Measurements from ENCODE around the gene MYF6. TPM values are rescaled to one million over a fixed set of nuclear protein-coding genes. Genes with fewer than 3 reads are reported as not detected.
A peak's percentile ranks its signal among the peaks of the same experiment; 100 is the strongest.

MYF6 gene
- total and polyA plus RNA-seq, 2 experiments from 2014 or later, result 0.30 TPM; not detected in 1

DNA sequence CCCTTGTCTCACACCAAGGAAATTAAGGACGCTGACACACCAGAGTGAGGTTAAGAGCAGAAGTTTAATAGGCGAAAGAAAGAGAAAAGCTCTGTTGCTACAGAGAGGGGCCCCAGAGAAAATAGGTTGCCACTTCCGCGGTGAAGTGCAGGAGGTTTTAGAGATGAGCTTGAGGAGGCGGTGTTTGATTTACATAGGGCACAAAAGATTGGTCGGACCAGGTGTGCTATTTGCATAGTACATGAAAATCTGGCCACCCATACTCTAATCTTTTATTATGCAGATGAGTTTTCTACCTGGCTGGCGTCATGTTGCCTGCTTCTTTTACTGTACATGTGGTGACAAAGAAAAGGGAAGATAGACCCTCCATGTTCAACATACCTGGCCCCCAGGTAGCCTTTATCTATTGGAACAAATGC is 23.3 kb upstream of the MYF6 start:
- H3K4me3 ChIP-seq, result no peak overlapping the region
- H3K27me3 ChIP-seq, result no peaks in the 10 kb centered on the region
- H2AFZ ChIP-seq, result peak overlapping the region; percentile 28
- no peak overlapping the region for H3K27ac ChIP-seq
- no peaks in the 10 kb centered on the region for H3K9me3 ChIP-seq (ENCODE audit: low read depth)
- WGBS (ENCODE audit: low lambda C conversion rate, missing lambda C conversion rate), result 24% methylated on average over 7 of the region's 7 CpGs
- H4K20me1 ChIP-seq (ENCODE audit: insufficient read depth, poor library complexity, severe bottlenecking), result no peaks in the 10 kb centered on the region
- TF ChIP-seq EZH2 (IDR thresholded peaks at IDR 0.05; ENCODE audit: borderline replicate concordance) (no peak), CTCF (IDR thresholded peaks at IDR 0.05; ENCODE audit: poor library complexity) (no peak), EZH2phosphoT487 (IDR thresholded peaks at IDR 0.05; ENCODE audit: low read depth, severe bottlenecking, unreplicated experiment) (no peak)
- H3K36me3 ChIP-seq (replicated peaks; ENCODE audit: insufficient read depth, low read depth), result no peaks in the 10 kb centered on the region
- no peaks in the 10 kb centered on the region for H3K4me1 ChIP-seq (ENCODE audit: insufficient read depth)
- no peaks in the 10 kb centered on the region for H3K79me2 ChIP-seq
- no peaks in the 10 kb centered on the region for H3K9me2 ChIP-seq (replicated peaks; ENCODE audit: insufficient read depth)
- H3K4me2 ChIP-seq, result peak overlapping the region; percentile 62
- DNase-seq (ENCODE audit: low spot score), result peak; percentile 26

DNA sequence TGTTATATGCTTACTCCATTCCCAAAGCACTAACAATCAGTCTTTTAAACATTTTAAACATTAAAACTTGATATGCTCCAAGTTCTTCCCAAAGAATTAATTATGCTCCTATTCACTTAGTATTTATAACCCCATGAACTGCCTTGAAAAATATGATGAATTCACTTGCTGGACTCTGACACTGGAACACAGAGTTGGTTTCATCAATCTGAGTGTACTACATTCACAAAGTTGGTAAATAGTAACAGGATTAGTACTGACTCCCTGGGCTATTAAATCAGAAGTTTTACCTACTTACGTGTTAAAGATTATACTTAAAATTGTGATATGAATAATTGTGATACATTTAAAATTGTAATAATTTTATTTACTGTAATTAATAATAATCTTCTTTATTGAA is 17.3 kb upstream of the MYF6 start:
- no peaks in the 10 kb centered on the region for H3K79me2 ChIP-seq

DNA sequence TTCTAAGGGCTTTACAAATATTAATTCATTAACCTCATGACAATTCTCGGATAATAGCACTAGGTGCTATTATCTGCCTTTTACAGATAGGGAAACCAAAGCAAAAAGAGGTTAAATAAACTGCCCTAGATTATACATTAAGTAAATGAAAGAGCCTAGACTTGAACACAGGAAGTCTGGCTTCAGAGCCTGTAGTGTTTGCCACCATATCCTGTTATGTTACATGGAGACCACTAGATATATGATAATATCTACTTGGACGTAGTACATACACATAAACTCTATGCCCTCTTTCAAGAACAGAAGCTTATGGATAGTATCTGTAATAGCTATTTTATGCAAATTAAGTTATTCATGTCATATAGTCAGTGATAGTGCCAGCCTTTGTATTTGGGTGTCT is 16.9 kb upstream of the MYF6 start:
- Histone ChIP-seq H3K27ac (no peak overlapping the region), H3K9me3 (ENCODE audit: low read depth) (no peaks in the 10 kb centered on the region), H3K4me2 (no peak overlapping the region), H4K20me1 (ENCODE audit: insufficient read depth, poor library complexity, severe bottlenecking) (no peaks in the 10 kb centered on the region), H3K79me2 (no peaks in the 10 kb centered on the region), H3K4me1 (ENCODE audit: insufficient read depth) (no peaks in the 10 kb centered on the region), H3K9me2 (replicated peaks; ENCODE audit: insufficient read depth) (no peaks in the 10 kb centered on the region), H2AFZ (no peak overlapping the region), H3K36me3 (replicated peaks; ENCODE audit: insufficient read depth, low read depth) (no peaks in the 10 kb centered on the region), H3K27me3 (no peaks in the 10 kb centered on the region), H3K4me3 (no peak overlapping the region)
- DNase-seq (ENCODE audit: low spot score), result no peak
- WGBS (ENCODE audit: low lambda C conversion rate, missing lambda C conversion rate), result 76% methylated on average over 2 of the region's 2 CpGs
- TF ChIP-seq EZH2phosphoT487 (IDR thresholded peaks at IDR 0.05; ENCODE audit: low read depth, severe bottlenecking, unreplicated experiment) (no peak), CTCF (IDR thresholded peaks at IDR 0.05; ENCODE audit: poor library complexity) (no peak), EZH2 (IDR thresholded peaks at IDR 0.05; ENCODE audit: borderline replicate concordance) (no peak)

More for the DNA sequence above, 17.3 kb upstream of the MYF6 start:
- Histone ChIP-seq H3K27ac (no peak overlapping the region), H3K9me3 (ENCODE audit: low read depth) (no peaks in the 10 kb centered on the region), H3K4me3 (no peak overlapping the region), H3K4me1 (ENCODE audit: insufficient read depth) (no peaks in the 10 kb centered on the region), H3K9me2 (replicated peaks; ENCODE audit: insufficient read depth) (no peaks in the 10 kb centered on the region), H2AFZ (no peak overlapping the region), H3K27me3 (no peaks in the 10 kb centered on the region), H3K36me3 (replicated peaks; ENCODE audit: insufficient read depth, low read depth) (no peaks in the 10 kb centered on the region), H4K20me1 (ENCODE audit: insufficient read depth, poor library complexity, severe bottlenecking) (no peaks in the 10 kb centered on the region), H3K4me2 (no peak overlapping the region)
- no peak for TF ChIP-seq CTCF (IDR thresholded peaks at IDR 0.05; ENCODE audit: poor library complexity)
- TF ChIP-seq EZH2 (IDR thresholded peaks at IDR 0.05; ENCODE audit: borderline replicate concordance), result no peak
- TF ChIP-seq EZH2phosphoT487 (IDR thresholded peaks at IDR 0.05; ENCODE audit: low read depth, severe bottlenecking, unreplicated experiment), result no peak
- DNase-seq (ENCODE audit: low spot score), result no peak
- WGBS (ENCODE audit: low lambda C conversion rate, missing lambda C conversion rate), result 73% methylated on average over 1 of the region's 1 CpG

GRCh38 chr12:80692114-80692513 is 15.3 kb upstream of the MYF6 start:
- Histone ChIP-seq H3K4me3 (no peak overlapping the region), H3K4me1 (ENCODE audit: insufficient read depth) (no peaks in the 10 kb centered on the region), H3K36me3 (replicated peaks; ENCODE audit: insufficient read depth, low read depth) (no peaks in the 10 kb centered on the region), H3K27me3 (no peaks in the 10 kb centered on the region), H2AFZ (no peak overlapping the region), H4K20me1 (ENCODE audit: insufficient read depth, poor library complexity, severe bottlenecking) (no peaks in the 10 kb centered on the region), H3K27ac (no peak overlapping the region), H3K79me2 (no peaks in the 10 kb centered on the region), H3K4me2 (no peak overlapping the region), H3K9me3 (ENCODE audit: low read depth) (no peaks in the 10 kb centered on the region), H3K9me2 (replicated peaks; ENCODE audit: insufficient read depth) (no peaks in the 10 kb centered on the region)
- no peak for DNase-seq (ENCODE audit: low spot score)
- WGBS (ENCODE audit: low lambda C conversion rate, missing lambda C conversion rate), result 89% methylated on average over 1 of the region's 1 CpG
- TF ChIP-seq EZH2 (IDR thresholded peaks at IDR 0.05; ENCODE audit: borderline replicate concordance) (no peak), EZH2phosphoT487 (IDR thresholded peaks at IDR 0.05; ENCODE audit: low read depth, severe bottlenecking, unreplicated experiment) (no peak), CTCF (IDR thresholded peaks at IDR 0.05; ENCODE audit: poor library complexity) (no peak)
